ENCODE results near the gene CYP4F12.

Gene CYP4F12

DNA sequence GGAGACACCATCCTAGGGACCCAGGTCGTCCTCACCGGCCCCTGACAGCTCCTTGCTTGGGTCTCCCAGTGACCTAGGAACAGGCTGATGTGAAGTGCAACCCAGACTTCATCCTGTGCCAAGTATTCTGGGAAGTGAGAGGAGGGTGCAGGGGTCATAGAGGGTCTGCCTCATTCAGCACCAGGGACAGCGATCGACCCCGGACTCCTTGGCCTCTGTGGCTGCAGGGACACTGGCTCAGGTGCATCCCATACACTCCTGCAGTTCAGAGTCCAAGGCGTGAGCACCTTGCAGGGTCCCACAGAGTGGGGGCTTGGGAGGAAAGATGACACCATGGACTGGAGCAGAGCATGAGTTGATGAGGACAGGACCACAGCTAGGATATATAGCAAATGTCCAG lies 44.9 kb downstream of the CYP4F12 start:
- no peak for DNase-seq

GRCh38 chr19:15721268-15721667 lies 48.4 kb downstream of the CYP4F12 start:
- DNase-seq: no peak

DNA sequence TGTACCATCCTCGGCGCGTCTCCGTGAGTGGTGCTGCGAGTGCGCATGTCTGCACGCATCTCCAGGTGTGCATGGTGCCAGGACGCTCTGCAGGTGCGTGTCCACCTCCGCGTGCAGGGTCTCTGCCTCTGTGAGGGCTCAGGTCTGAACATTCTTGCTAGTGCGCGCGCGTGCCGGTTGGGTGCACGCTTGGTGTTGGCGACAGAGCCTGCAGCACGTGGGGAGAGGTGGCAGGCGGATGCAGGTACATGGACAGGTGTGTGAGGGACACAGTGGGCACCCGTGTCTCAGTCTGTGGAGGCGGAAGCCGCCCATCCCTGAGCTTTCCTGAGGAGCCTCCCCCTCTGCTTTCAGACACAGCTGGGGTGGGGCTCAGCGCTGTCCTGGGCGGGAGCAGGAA lies 50.1 kb downstream of the CYP4F12 start:
- no peak for DNase-seq

- DNase-seq: no peak
Observed at GRCh38 chr19:15727724-15728123, 54.8 kb downstream of the CYP4F12 start, which contains the start of gene OR10H2. Gene OR10H2, plus strand, starts transcription at chr19:15728024. Its CDS starts 20 bp downstream, at chr19:15728044.

GRCh38 chr19:15730538-15730937 lies 57.7 kb downstream of the CYP4F12 start:
- no peak for DNase-seq

DNA sequence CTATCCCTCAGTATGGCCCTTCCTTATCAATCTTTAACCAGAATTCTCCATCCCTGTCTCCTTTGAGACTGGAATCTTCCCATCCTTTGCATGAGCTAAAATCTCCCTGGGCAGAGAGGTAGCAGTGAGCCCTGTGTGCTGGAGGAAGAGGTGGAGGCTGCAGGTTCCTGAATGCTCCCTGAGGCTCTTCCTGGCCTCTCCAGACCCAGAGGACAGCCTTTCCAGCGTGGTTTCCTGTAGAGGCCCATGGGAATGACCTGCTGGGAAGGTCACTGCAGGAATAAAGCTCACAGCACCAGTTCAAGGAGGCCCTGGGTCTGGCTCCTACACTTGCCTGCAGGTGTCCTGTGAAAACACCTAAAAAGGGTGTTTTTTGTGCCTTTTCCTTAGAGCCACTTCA lies 59.5 kb downstream of the CYP4F12 start:
- DNase-seq: no peak

DNA sequence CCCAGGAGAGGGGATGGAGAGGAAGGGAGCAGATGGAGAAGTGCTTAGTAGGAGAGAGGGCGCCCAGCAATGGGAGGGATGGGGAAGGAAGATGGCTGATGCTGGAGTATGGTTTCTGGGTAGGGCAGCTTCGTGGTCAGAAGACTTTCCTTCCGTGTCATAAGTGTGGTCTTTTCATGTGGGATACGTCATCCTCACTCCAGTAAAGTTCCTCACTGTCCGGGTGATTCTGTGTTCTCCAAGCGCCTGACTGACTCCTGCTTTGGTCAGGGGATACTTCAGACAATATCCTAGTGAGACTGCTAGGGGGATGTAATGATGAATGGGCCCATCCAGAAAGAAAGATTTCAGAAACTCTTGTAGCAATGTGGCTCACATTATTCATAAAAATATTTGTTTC lies 61.0 kb downstream of the CYP4F12 start:
- DNase-seq: no peak

DNA sequence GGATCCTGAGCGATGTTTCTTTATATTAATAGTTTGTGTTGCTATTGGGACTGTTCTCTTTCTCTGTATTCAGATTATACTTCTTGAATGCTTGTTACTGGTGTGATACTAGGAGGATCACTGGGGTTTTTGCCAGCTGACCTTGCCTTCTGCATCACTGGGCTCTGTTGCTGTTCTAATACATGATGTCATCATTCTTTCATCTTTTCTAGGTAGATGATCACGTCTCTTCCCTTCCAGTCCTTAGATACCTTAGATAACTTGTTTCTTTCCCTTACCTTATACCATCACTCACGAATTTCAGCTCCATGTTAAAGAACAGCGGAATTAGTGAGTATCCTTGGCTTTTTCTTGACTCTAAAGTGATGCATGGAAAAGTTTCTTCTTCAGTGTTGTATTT lies 64.8 kb downstream of the CYP4F12 start, which contains the start of gene OR10H3:
Gene OR10H3 (plus strand): TSS at position 264 of the 400 bp plus-strand sequence. CDS start 3,408 bp downstream, outside the sequence.
- no peak for DNase-seq

DNA sequence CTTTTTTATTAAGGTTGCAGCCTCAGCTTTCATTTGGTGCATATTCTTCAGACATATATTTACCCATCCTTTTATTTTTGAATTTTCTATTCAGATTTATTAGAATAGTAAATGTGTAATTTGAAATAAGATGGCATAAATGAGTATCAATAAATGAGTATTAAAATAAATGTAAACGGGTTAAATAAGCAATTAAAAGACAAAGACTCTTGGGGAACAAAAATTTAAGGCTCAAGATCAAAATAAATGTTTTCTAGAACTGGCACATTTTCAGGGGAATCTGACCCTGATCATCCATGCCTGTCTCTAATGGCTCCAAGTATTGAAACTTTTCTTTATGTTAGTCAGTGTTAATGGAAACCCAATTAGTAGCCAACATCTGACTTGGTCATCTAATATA lies 67.9 kb downstream of the CYP4F12 start:
- DNase-seq: no peak
